Smooth muscle cell of the brain vasculature (primary cell): Measurements from ENCODE around the gene SMAGP.
"Not testable (repeated sequence)": the region's sequence is repeated elsewhere in the genome, so short reads cannot be mapped to it uniquely, and the experiment has no call there.

Source experiments
- DNase-seq: peaks from one replicate; pipeline ENCODE4 v3.0.0-alpha.2; 2012; ENCODE audit warnings: low read depth, low spot score

SMAGP gene

GRCh38 chr12:51264297-51264696, 5.9 kb downstream of the SMAGP start:
- no peak for DNase-seq

GRCh38 chr12:51263341-51263740, 6.9 kb downstream of the SMAGP start:
- DNase-seq, result no peak

GRCh38 chr12:51262758-51263177, 7.4 kb downstream of the SMAGP start:
- DNase-seq, result no peak

- DNase-seq, result not testable (repeated sequence)
Observed at GRCh38 chr12:51259600-51259999, 10.6 kb downstream of the SMAGP start.

GRCh38 chr12:51254536-51254935, 15.7 kb downstream of the SMAGP start:
- no peak for DNase-seq

GRCh38 chr12:51253276-51253675, 16.9 kb downstream of the SMAGP start:
- DNase-seq, result no peak

- no peak for DNase-seq
Observed at GRCh38 chr12:51247523-51248206, 22.6 kb downstream of the SMAGP start.

GRCh38 chr12:51246254-51246853, 23.9 kb downstream of the SMAGP start:
- no peak for DNase-seq

GRCh38 chr12:51245476-51246253, 24.6 kb downstream of the SMAGP start:
- no peak for DNase-seq

GRCh38 chr12:51244269-51244668, 25.9 kb downstream of the SMAGP start:
- no peak for DNase-seq

GRCh38 chr12:51242876-51243275, 27.3 kb downstream of the SMAGP start:
- no peak for DNase-seq

GRCh38 chr12:51242120-51242519, 28.1 kb downstream of the SMAGP start:
- no peak for DNase-seq

GRCh38 chr12:51240971-51241370, 29.2 kb downstream of the SMAGP start:
- no peak for DNase-seq

GRCh38 chr12:51238510-51239334, 31.5 kb downstream of the SMAGP start, which contains the start of gene DAZAP2:
Gene DAZAP2, plus strand, starts transcription at chr12:51238826. Its CDS starts 82 bp downstream, at chr12:51238908.
- peak; percentile 86 for DNase-seq

GRCh38 chr12:51238037-51238509, 32.1 kb downstream of the SMAGP start:
- no peak for DNase-seq

- DNase-seq, result no peak
Observed at GRCh38 chr12:51234530-51234929, 35.7 kb downstream of the SMAGP start.

- no peak for DNase-seq
Observed at GRCh38 chr12:51232642-51233041, 37.6 kb downstream of the SMAGP start.

- no peak for DNase-seq
Observed at GRCh38 chr12:51229116-51229809, 41.0 kb downstream of the SMAGP start.

- DNase-seq, result no peak
Observed at GRCh38 chr12:51227962-51228361, 42.3 kb downstream of the SMAGP start.

GRCh38 chr12:51227112-51227511, 43.1 kb downstream of the SMAGP start:
- DNase-seq, result not testable (repeated sequence)

- DNase-seq, result no peak
Observed at GRCh38 chr12:51225771-51226170, 44.4 kb downstream of the SMAGP start.
